Peyer's patch (tissue), 4 donors: ENCODE data around the gene ITGA11.

Source experiments
- POLR2A ChIP-seq, 2 donors: fragments of 450-650 bp; IDR thresholded peaks; one replicate each; pipeline ENCODE4 v1.5.1; 2017; ENCODE audit warnings: antibody characterized with exemption in 2 of 2, mild to moderate bottlenecking in 2 of 2, moderate library complexity in 2 of 2
- TF ChIP-seq, protein P1 (sequence below), 6 experiments: fragments of 450-650 bp in 4 of 6; fragments of 200-600 bp in 2 of 6; sonication (generic) in 1 of 6; IDR thresholded peaks; one replicate each; pipeline ENCODE4 v1.5.1; 2017 to 2019; ENCODE audit warnings: antibody characterized with exemption in 6 of 6, mild to moderate bottlenecking in 3 of 6, moderate library complexity in 1 of 6

DNA sequence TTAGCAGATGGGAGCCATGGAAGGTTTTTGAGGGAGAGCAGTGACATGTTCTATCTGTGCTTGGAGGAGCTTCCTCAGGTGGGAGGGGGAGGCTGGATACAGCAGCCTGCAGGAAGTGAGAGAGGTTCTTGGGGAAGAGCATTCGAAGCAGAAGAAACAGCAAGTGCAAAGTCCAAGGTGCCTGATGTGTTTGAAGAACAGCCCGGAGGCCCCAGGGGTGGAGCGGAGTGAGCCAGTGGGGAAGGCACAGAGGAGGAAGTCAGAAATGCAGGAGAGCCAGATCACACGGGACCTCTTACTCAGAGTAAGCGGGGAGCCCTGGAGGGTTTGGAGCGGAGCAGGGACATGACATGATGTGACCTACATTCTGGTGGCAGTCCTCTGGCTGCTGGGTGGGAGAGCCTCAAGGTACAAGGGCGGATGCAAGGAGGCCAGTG, 10.8 kb downstream of the ITGA11 start:
- TF ChIP-seq, protein P1, sequence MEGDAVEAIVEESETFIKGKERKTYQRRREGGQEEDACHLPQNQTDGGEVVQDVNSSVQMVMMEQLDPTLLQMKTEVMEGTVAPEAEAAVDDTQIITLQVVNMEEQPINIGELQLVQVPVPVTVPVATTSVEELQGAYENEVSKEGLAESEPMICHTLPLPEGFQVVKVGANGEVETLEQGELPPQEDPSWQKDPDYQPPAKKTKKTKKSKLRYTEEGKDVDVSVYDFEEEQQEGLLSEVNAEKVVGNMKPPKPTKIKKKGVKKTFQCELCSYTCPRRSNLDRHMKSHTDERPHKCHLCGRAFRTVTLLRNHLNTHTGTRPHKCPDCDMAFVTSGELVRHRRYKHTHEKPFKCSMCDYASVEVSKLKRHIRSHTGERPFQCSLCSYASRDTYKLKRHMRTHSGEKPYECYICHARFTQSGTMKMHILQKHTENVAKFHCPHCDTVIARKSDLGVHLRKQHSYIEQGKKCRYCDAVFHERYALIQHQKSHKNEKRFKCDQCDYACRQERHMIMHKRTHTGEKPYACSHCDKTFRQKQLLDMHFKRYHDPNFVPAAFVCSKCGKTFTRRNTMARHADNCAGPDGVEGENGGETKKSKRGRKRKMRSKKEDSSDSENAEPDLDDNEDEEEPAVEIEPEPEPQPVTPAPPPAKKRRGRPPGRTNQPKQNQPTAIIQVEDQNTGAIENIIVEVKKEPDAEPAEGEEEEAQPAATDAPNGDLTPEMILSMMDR (IDR thresholded peaks at IDR 0.05) = no peak
- TF ChIP-seq POLR2A (IDR thresholded peaks at IDR 0.05) = no peak
